Measurements from ENCODE around the gene CMTM6.
"Not testable (repeated sequence)": the region's sequence is repeated elsewhere in the genome, so short reads cannot be mapped to it uniquely, and the experiment has no call there.

The CMTM6 gene

DNA sequence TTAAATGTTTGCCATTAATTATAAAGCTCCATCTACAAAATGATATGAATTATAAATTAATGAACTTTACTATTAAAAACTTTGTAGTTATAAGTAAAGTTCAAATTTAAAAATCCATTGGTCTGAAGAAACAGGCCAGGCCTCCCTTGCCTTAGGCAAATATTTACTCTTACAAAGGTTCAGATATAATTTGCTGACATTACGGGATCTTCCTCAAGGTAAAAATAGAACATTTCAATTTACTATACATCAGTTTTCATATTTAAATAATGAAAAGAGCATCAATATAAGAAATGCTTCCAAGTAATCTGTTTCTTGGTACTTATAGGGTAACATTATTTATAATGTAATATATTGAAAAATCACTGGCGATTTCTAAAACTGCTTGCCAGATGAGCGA, 3.7 kb downstream of the CMTM6 start:
- DNase-seq: no peak

DNA sequence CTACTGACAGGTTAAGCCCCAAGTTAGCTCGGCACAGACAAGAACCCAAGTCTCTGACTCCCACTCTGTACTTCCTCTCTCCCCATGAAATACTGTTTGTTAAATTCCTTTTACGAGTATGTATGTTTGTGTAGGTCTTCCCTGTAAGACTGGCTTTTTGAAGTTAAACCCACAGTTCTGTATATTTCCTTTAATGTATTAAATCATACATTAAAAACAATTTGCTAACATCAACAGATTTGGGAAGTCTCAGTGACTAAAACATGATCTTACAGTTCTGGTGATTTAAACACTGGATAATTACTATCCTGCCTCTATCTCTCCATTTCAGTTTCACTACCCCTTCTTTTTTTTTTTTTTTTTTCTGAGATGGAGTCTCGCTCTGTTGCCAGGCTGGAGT, 4.4 kb downstream of the CMTM6 start:
- no peak for DNase-seq

- DNase-seq: no peak
Measured at GRCh38 chr3:32495609-32496008, 7.0 kb downstream of the CMTM6 start.

GRCh38 chr3:32495085-32495484, 7.6 kb downstream of the CMTM6 start:
- DNase-seq: no peak

DNA sequence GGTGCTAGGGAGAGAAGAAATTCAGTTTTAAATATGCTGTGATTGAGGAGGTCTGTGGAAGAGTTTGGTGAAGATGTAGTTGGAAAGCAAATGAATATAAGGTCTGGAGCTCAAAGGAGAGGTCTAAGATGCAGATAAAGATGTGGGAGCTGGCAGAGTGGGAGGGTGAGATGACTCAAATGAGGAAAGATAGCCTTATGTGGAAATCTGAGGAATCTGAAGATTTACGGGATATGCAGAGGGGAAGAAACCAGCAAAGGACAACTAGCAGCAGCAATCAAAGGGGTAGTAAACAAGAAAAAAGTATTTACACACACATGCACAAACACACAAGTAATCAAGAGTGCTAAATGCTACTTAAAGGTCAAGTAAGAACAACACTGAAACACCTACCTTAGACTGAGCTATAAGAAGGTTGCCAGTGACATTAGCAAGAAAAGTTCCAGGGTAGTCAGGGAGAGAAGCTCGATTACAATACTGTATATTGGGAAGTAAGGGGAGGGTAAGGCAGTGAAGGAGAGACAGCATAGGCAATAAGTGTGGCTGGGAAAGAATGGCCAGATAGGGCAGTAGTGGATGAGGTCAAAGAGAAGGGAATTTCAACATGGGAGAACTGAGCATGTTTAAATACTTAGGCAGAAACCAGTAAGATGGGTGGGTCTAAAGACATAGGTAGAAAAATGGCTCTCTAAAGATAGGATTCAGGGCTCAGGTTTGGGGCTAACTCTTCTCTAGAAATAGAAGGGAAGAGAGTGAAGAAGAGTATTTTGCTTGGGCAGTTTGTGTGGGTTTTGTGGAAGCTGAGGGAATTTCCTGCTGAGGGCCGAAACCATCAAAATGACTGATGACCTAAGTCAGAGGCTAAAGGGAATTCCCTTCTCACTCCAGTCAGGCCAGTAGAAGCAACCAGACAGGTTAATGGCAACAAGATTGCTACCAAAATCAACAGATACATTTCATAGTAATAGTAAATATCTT, 8.9 kb downstream of the CMTM6 start:
- DNase-seq: no peak

DNA sequence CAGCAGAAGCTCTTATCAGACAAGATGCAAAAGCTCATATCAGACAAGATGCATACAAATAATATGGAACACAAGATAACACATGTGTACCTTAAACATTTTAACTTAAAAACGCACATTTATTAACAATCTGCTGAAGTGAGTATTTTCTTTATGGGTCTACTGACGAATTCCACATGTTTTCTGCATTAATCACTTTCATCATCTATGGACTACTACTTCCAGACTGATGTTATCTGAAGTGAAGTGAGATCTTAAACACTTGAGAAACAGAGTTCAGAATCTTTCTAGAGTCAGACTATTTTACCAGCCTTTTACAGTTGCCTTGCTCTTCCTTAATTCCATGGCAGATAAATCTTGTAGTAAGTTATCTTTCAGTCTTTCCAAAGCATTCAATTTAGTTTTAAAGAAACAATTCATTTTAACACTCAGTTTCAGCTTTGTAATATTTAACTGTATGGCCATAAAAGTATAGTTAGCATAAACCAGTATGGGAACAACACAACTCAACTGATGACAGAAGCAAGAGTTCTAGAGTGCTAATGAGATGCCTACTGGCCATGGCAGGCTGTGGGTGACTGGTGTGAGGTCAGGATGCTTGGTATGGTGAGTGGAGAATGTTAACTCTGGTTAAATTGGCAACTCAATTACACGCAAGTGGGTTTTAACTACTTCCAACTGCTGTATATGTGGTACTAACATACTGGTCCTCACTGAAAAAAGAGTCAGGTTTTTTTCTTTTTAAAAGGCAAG, 9.8 kb downstream of the CMTM6 start:
- no peak for DNase-seq

- DNase-seq: no peak
Measured at GRCh38 chr3:32488474-32489008, 14.1 kb downstream of the CMTM6 start.

DNA sequence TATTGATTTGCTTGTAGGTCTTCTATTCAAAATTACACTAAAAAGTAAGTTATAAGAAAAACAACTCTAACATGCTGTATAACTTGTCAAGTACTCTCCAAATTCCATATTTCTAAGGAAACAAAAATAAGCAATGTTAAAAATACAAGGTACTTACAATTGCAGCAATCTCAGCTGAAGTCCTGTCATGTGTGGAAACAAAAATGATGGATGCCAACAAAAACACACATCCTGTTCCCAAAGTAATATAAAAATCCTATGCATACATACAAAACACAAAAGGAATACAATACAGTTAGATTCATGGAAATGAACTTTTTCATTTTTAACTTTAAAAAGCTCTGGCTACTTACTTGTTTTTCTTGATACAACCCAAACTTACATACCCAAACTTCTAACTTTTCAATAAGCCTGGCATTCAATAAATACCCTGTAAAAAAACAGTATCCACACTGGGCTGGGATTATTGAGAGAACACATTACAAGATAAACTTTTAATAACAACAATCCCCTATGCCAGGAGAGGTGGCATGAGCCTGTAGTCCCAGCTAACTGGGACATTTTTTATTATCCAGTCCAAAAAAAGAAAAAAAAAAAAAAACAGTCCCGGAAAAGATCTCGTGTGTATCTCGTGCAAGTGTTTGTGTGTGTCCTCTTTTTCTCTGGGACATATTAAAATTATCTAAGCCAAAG, 14.7 kb downstream of the CMTM6 start:
- DNase-seq: no peak

GRCh38 chr3:32484436-32484835, 18.2 kb downstream of the CMTM6 start:
- no peak for DNase-seq

GRCh38 chr3:32483772-32484171, 18.9 kb downstream of the CMTM6 start:
- DNase-seq: no peak

DNA sequence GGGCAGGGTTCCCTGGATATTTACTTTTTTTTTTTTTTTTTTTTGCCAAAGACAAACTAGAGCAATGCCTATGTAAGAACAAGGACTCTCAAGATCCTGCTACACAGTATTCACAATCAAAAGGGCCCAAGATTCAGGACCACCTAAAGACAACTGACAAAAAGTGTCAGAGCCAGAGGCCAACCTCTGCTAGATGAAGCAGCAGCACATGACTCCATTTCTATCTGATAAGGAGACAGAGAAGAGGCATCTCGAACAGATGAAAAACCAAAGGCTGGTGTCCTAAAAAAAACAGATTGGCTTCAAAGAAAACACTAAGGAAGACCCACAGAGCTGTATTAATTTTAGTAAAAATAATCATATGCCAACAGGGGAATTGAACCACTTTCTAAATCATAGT, 20.0 kb downstream of the CMTM6 start:
- no peak for DNase-seq

DNA sequence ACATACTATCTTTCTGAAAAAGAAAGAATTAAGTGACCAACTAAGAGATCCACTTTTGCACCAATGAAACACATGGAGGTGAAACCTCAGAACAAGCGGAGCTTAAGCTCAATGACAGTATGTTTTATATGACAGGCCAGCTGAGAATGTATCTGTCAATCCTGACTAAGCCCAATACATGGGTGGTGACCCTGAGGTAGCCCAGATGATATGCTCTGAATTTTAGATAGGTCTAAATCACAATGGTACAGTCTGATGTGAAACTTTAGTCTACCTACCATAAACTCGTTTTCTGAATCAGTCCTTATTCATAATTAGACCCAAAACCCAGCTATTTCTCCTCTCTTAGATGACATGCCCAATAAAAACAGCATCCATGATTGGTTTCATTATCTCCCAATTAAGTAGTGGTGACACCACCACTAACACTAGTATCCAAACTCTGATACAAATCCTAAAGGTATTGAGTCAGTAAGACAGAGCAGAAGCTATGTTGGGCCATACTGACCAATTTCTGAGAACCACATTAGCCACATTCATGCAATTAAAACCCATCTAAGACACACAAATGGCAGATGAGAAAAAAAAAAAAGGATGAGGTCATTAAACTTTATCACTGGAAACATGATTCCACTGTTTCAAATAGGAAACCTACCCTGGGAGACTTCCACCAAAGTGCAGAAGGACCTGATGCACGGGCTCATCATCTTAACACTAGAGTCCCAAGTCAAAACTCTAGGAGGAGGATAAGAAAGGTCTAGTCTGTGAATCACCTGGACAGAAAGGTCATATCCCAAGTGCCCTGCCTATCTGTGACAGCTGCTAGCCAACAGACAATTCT, 20.6 kb downstream of the CMTM6 start:
- DNase-seq: no peak

DNA sequence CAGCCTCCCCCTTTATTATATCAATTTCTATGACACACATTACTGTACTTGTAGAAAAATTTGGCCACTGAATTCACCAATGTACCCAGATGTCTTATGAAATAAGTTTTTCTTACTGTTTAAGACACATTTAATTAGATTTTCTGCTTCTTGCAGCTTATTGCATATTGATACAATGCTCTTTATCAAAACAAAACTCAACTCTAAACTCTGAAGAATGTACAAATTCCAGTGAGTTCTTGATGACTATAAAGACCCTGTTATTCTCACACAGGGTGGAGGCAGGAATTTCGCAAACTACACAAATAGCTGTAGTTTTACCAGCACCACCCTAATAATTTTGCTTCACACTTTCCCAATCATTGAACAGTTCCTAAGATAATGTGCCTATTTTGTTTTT, 22.0 kb downstream of the CMTM6 start:
- no peak for DNase-seq

DNA sequence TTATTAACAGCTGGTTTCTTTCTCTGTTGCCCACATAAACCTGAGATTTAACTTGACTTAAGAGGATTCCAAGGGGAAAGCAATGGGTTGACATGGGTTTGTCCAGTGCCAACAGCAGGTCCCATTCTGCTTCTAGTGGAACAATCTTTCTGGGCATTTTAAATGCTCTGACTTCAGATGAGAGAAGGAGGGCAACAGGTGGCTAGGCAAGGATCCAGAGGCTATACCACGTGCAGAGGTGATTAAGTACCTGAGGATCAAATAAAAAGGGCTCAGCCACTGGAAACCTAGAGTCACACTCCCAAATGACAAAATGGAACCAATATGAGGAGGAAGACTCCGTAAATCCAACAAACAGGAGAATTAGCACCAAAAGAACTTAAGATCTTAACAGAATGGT, 28.5 kb downstream of the CMTM6 start:
- no peak for DNase-seq

GRCh38 chr3:32472151-32472550, 30.5 kb downstream of the CMTM6 start:
- not testable (repeated sequence) for DNase-seq

- DNase-seq: no peak
Measured at GRCh38 chr3:32471246-32471645, 31.4 kb downstream of the CMTM6 start.

- DNase-seq: no peak
Measured at GRCh38 chr3:32470362-32470761, 32.3 kb downstream of the CMTM6 start.

- DNase-seq: no peak
Measured at GRCh38 chr3:32469151-32469874, 33.3 kb downstream of the CMTM6 start.

- peak; percentile 59 to 64 for DNase-seq
Measured at GRCh38 chr3:32467333-32468070, 35.1 kb downstream of the CMTM6 start.

- not testable (repeated sequence) for DNase-seq
Measured at GRCh38 chr3:32466808-32467207, 35.8 kb downstream of the CMTM6 start.

- DNase-seq: not testable (repeated sequence)
Measured at GRCh38 chr3:32464726-32465125, 37.9 kb downstream of the CMTM6 start.

Data from hippocampal formation (tissue), 2 donors.